Mesenchymal stem cell (in vitro differentiated cells and primary cell): ENCODE results near the gene TNFRSF12A.

Experiments used
- DNase-seq: peaks from one replicate; pipeline ENCODE4 v3.0.0-alpha.2; 2013
- H2AFZ ChIP-seq: one replicate; pipeline ENCODE4 v1.6.1; 2013; ENCODE audit warnings: low read depth, mild to moderate bottlenecking, control low read depth, inconsistent platforms, low read length, moderate library complexity
- H2AK5ac ChIP-seq: 2 replicates; pipeline ENCODE4 v1.6.1; 2013; ENCODE audit warnings: low read length, moderate library complexity, mild to moderate bottlenecking, inconsistent platforms; ENCODE audit not compliant: severe bottlenecking
- H2BK120ac ChIP-seq: one replicate; pipeline ENCODE4 v1.6.1; 2013; ENCODE audit warnings: low read depth, mild to moderate bottlenecking, inconsistent platforms, low read length, moderate library complexity
- H2BK12ac ChIP-seq, 2 experiments: one replicate each; pipeline ENCODE4 v1.6.1; 2013; ENCODE audit warnings: inconsistent platforms in 2 of 2, low read length in 2 of 2, mild to moderate bottlenecking in 2 of 2, moderate library complexity in 2 of 2, control low read depth in 1 of 2
- H2BK15ac ChIP-seq: one replicate; pipeline ENCODE4 v1.6.1; 2013; ENCODE audit warnings: mild to moderate bottlenecking, low read depth, inconsistent platforms; ENCODE audit not compliant: poor library complexity, severe bottlenecking
- H2BK5ac ChIP-seq: 2 replicates; pipeline ENCODE4 v1.6.1; 2013; ENCODE audit warnings: low read depth, mild to moderate bottlenecking, low read length, control low read depth, inconsistent platforms; ENCODE audit not compliant: poor library complexity, severe bottlenecking
- H3K14ac ChIP-seq, 2 experiments: one replicate each; pipeline ENCODE4 v1.6.1; 2013; ENCODE audit warnings: inconsistent platforms in 2 of 2, low read length in 2 of 2, control low read depth in 1 of 2, mild to moderate bottlenecking in 1 of 2, moderate library complexity in 1 of 2
- H3K18ac ChIP-seq, 2 experiments: one replicate each; pipeline ENCODE4 v1.6.1; 2013; ENCODE audit warnings: inconsistent platforms in 2 of 2, low read length in 2 of 2, control low read depth in 1 of 2, low read depth in 1 of 2, mild to moderate bottlenecking in 1 of 2
- H3K23ac ChIP-seq, 2 experiments: one replicate each; pipeline ENCODE4 v1.6.1; 2013; ENCODE audit warnings: inconsistent platforms in 2 of 2, low read length in 2 of 2, mild to moderate bottlenecking in 2 of 2, moderate library complexity in 2 of 2, control low read depth in 1 of 2
- H3K27ac ChIP-seq: 2 replicates; pipeline ENCODE4 v1.5.1; 2013; ENCODE audit warnings: mild to moderate bottlenecking, moderate library complexity, low read length, control low read depth, inconsistent platforms; ENCODE audit not compliant: poor library complexity, severe bottlenecking
- H3K27me3 ChIP-seq, 2 experiments: 2 replicates each; pipeline versions ENCODE4 v1.6.1 to v1.7.0; 2013; ENCODE audit warnings: low read length in 2 of 2, mild to moderate bottlenecking in 2 of 2, moderate library complexity in 2 of 2, control low read depth in 1 of 2, inconsistent platforms in 1 of 2; ENCODE audit not compliant: control insufficient read depth in 1 of 2, insufficient read depth in 1 of 2
- H3K36me3 ChIP-seq, 2 experiments: 2 replicates each; pipeline versions ENCODE4 v1.6.1 to v1.7.0; 2013; ENCODE audit warnings: low read length in 2 of 2, control low read depth in 1 of 2, inconsistent platforms in 1 of 2, low read depth in 1 of 2, mild to moderate bottlenecking in 1 of 2; ENCODE audit not compliant: insufficient read depth in 2 of 2, control insufficient read depth in 1 of 2
- H3K4ac ChIP-seq, 2 experiments: one replicate each; pipeline ENCODE4 v1.6.1; 2013; ENCODE audit warnings: inconsistent platforms in 2 of 2, low read length in 2 of 2, mild to moderate bottlenecking in 2 of 2, moderate library complexity in 2 of 2, control low read depth in 1 of 2, low read depth in 1 of 2
- H3K4me1 ChIP-seq: 2 replicates; pipeline ENCODE4 v1.6.1; 2013; ENCODE audit warnings: low read depth, low read length, control low read depth; ENCODE audit not compliant: control insufficient read depth, insufficient read depth
- H3K4me2 ChIP-seq: 2 replicates; pipeline ENCODE4 v1.6.1; 2013; ENCODE audit warnings: low read length, mild to moderate bottlenecking, inconsistent platforms; ENCODE audit not compliant: poor library complexity, severe bottlenecking
- H3K4me3 ChIP-seq, 2 experiments: 2 replicates each; pipeline versions ENCODE4 v1.5.1 to v1.7.0; 2013; ENCODE audit warnings: low read length in 2 of 2, mild to moderate bottlenecking in 2 of 2, control low read depth in 1 of 2, low read depth in 1 of 2; ENCODE audit not compliant: insufficient read depth in 1 of 2
- H3K79me1 ChIP-seq: replicated peaks from 2 replicates; pipeline ENCODE4 v1.6.1; 2013; ENCODE audit warnings: mild to moderate bottlenecking, control low read depth, low read length, inconsistent platforms; ENCODE audit not compliant: poor library complexity, severe bottlenecking
- H3K9ac ChIP-seq: 2 replicates; pipeline ENCODE4 v1.7.0; 2013; ENCODE audit warnings: mild to moderate bottlenecking, low read length, moderate library complexity
- H3K9me3 ChIP-seq: 2 replicates; pipeline ENCODE4 v1.7.0; 2013; ENCODE audit warnings: mild to moderate bottlenecking, low read length; ENCODE audit not compliant: control insufficient read depth
- H4K8ac ChIP-seq: one replicate; pipeline ENCODE4 v1.6.1; 2013; ENCODE audit warnings: inconsistent platforms, mild to moderate bottlenecking, low read length, moderate library complexity
- H4K91ac ChIP-seq: one replicate; pipeline ENCODE4 v1.6.1; 2013; ENCODE audit warnings: mild to moderate bottlenecking, low read length, inconsistent platforms
- WGBS: methylation state at CpG from one replicate; pipeline ENCODE4 v1.1.7; 2013; ENCODE audit warnings: mixed read lengths; 5-methylcytosine and 5-hydroxymethylcytosine counted together

TNFRSF12A gene

GRCh38 chr16:2985893-2986355, 34.2 kb upstream of the TNFRSF12A start:
- no peaks in the 10 kb centered on the region for H3K79me1 ChIP-seq
- peaks cover 31 to 48% of the 10 kb centered on the region in 2 experiments for H3K27me3 ChIP-seq
- H3K36me3 ChIP-seq, result no peaks in the 10 kb centered on the region
- no peak overlapping the region for H2BK12ac ChIP-seq
- no peak overlapping the region for H3K23ac ChIP-seq
- no peak overlapping the region for H4K91ac ChIP-seq
- no peak overlapping the region for H2BK15ac ChIP-seq
- H3K4ac ChIP-seq, result no peak overlapping the region
- no peak overlapping the region for H3K4me2 ChIP-seq
- no peaks in the 10 kb centered on the region for H3K9me3 ChIP-seq
- WGBS, result 86% methylated on average over 15 of the region's 15 CpGs
- no peak overlapping the region for H3K4me3 ChIP-seq
- H3K14ac ChIP-seq, result no peak overlapping the region
- H2AK5ac ChIP-seq, result no peak overlapping the region
- no peak overlapping the region for H3K18ac ChIP-seq
- H4K8ac ChIP-seq, result no peak overlapping the region
- H2BK120ac ChIP-seq, result no peak overlapping the region
- H2AFZ ChIP-seq, result no peak overlapping the region
- no peak overlapping the region for H3K27ac ChIP-seq
- peaks cover 19% of the 10 kb centered on the region for H3K4me1 ChIP-seq
- H2BK5ac ChIP-seq, result no peak overlapping the region
- H3K9ac ChIP-seq, result no peak overlapping the region
- no peak for DNase-seq

- no peak overlapping the region for H2BK120ac ChIP-seq
- WGBS, result 87% methylated on average over 17 of the region's 17 CpGs
- no peak overlapping the region for H3K4me2 ChIP-seq
Observed at GRCh38 chr16:2986623-2987188, 33.5 kb upstream of the TNFRSF12A start.

DNA sequence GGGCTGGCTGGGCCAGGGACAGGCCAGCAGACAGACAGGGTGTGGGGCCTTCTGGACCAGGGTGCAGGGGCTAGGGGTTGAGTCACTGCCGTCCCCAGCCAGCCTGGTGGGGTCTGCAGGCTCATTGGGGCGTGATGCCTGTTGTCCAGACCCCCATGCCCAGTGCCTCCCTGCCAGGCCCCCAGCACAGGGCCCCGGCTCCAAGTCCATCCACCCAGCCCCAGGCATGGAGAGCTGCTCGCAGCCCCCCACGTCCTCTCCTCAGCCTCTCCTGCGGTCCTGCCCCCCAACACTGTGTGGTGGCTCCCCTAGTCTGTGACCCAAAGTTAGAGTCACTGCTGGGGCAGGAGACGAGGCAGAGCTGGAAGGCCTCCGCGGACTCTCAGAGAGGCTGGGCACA, 32.9 kb upstream of the TNFRSF12A start:
- Histone ChIP-seq H2BK120ac (no peak overlapping the region), H2BK15ac (no peak overlapping the region), H3K27ac (no peak overlapping the region), H2BK5ac (no peak overlapping the region), H4K91ac (no peak overlapping the region), H3K14ac (no peak overlapping the region), H3K4me3 (no peak overlapping the region), H3K4me2 (no peak overlapping the region), H3K18ac (no peak overlapping the region), H3K36me3 (no peaks in the 10 kb centered on the region), H3K79me1 (no peaks in the 10 kb centered on the region), H3K27me3 (peaks cover 34 to 60% of the 10 kb centered on the region in 2 experiments), H2BK12ac (no peak overlapping the region), H2AFZ (no peak overlapping the region), H3K9ac (no peak overlapping the region), H3K9me3 (no peaks in the 10 kb centered on the region), H3K23ac (no peak overlapping the region), H3K4ac (no peak overlapping the region), H2AK5ac (no peak overlapping the region), H3K4me1 (peaks cover 11% of the 10 kb centered on the region), H4K8ac (no peak overlapping the region)
- no peak for DNase-seq
- 88% methylated on average over 8 of the region's 9 CpGs for WGBS

More at GRCh38 chr16:2986623-2987188, 33.5 kb upstream of the TNFRSF12A start:
- Histone ChIP-seq H3K18ac (no peak overlapping the region), H3K9ac (no peak overlapping the region), H3K27ac (no peak overlapping the region), H3K4me1 (peaks cover 14% of the 10 kb centered on the region), H3K4ac (no peak overlapping the region), H3K14ac (no peak overlapping the region), H4K91ac (no peak overlapping the region), H2BK5ac (no peak overlapping the region), H3K9me3 (no peaks in the 10 kb centered on the region), H2BK12ac (no peak overlapping the region), H2BK15ac (no peak overlapping the region), H3K36me3 (no peaks in the 10 kb centered on the region), H2AFZ (no peak overlapping the region), H4K8ac (no peak overlapping the region), H3K4me3 (no peak overlapping the region), H3K79me1 (no peaks in the 10 kb centered on the region), H2AK5ac (no peak overlapping the region), H3K23ac (no peak overlapping the region), H3K27me3 (peaks cover 34 to 54% of the 10 kb centered on the region in 2 experiments)
- DNase-seq, result no peak

- H3K18ac ChIP-seq, result no peak overlapping the region
- peaks cover 34 to 65% of the 10 kb centered on the region in 2 experiments for H3K27me3 ChIP-seq
- no peak overlapping the region for H3K4me2 ChIP-seq
- H4K8ac ChIP-seq, result no peak overlapping the region
- H3K79me1 ChIP-seq, result no peaks in the 10 kb centered on the region
- H3K9ac ChIP-seq, result no peak overlapping the region
- 58% methylated on average over 8 of the region's 8 CpGs for WGBS
- H2BK15ac ChIP-seq, result no peak overlapping the region
- DNase-seq, result no peak
- H2AK5ac ChIP-seq, result no peak overlapping the region
- H2BK12ac ChIP-seq, result no peak overlapping the region
- no peak overlapping the region for H3K27ac ChIP-seq
- H3K9me3 ChIP-seq, result no peaks in the 10 kb centered on the region
- H3K36me3 ChIP-seq, result no peaks in the 10 kb centered on the region
- no peak overlapping the region for H2AFZ ChIP-seq
- peaks cover 11% of the 10 kb centered on the region for H3K4me1 ChIP-seq
- H2BK5ac ChIP-seq, result no peak overlapping the region
- no peak overlapping the region for H2BK120ac ChIP-seq
- H3K4me3 ChIP-seq, result no peak overlapping the region
- H3K14ac ChIP-seq, result no peak overlapping the region
- H4K91ac ChIP-seq, result no peak overlapping the region
- no peak overlapping the region for H3K23ac ChIP-seq
- no peak overlapping the region for H3K4ac ChIP-seq
Observed at GRCh38 chr16:2987833-2988232, 32.3 kb upstream of the TNFRSF12A start.
